IMR-90 (cell line): ENCODE measurements around the gene CYB5RL.

Source experiments
- BHLHE40 ChIP-seq: fragments of 150-350 bp; IDR thresholded peaks from 2 replicates; pipeline ENCODE4 v1.6.1; 2016; ENCODE audit warnings: mild to moderate bottlenecking, low read depth, low read length
- CTCF ChIP-seq: conservative IDR thresholded peaks from 2 replicates; pipeline ENCODE4 v1.5.1; 2012; ENCODE audit warnings: mild to moderate bottlenecking, low read depth, low read length, improper control_type of control experiment
- POLR2A ChIP-seq: IDR thresholded peaks from 2 replicates; pipeline ENCODE4 v1.6.1; 2012; ENCODE audit warnings: mild to moderate bottlenecking, low read depth, low read length
- SMC3 ChIP-seq: fragments of 150-350 bp; IDR thresholded peaks from 2 replicates; pipeline ENCODE4 v1.6.1; 2016; ENCODE audit warnings: low read depth, mild to moderate bottlenecking, antibody characterized with exemption, low read length, moderate library complexity

- TF ChIP-seq POLR2A (no peak), BHLHE40 (no peak), SMC3 (no peak), CTCF (no peak)
Observed at GRCh38 chr1:54165146-54165545, 34.7 kb downstream of the CYB5RL start.
